ENCODE measurements around the gene ATRN. TPM values are rescaled to one million over a fixed set of nuclear protein-coding genes. Genes with fewer than 3 reads are reported as not detected.

The ATRN gene
- total RNA-seq, 1 donor from 2014 or later = 50.2 TPM

DNA sequence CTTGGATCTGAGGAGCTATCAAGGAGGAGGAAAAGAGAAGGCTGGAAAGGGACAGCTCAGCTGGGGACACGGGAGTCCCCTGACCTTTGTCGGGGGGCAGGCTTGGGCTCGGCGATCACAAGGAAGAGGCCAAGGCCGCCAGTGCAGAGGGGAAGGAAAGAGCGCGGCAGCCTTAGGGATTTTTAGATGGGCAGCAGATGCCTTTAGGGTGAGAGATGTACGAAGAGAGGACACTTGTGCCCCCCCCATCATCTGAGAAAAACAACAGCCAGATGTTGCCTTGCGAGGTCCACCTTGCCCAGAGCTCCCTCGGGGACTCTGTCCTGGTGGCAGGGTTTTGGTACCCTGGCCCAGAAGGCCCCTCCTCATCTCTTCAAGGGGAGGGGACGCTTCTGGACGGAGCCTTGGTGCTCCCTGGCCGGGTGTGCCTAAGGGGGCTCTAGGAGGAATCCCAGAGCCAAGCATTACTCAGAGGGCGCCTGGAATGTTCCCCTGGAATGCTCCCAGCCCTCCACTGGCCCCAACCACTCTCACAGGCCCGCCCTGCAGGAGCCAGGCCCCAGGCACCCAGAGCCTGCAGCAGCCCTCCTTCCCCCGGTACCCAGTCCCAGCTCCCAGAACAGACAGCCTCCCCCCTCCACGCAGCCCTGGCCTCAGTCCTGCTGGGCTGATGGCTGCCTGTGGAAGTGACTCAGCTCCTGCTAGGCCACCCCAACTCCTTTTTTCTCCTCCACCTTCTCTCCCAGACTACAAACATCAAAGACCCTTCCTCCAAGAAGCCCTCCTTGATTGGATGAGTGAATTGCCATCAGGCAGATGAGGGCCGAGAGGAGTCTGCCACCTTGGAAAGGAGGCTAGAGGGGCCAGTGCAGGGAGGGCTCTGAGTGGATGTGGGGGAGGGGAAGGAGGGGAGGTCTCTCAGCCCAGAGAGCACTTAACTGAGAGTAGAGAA lies 209.2 kb downstream of the ATRN start:
- no peak for DNase-seq (ENCODE audit: extremely low spot score, unreplicated experiment)
- Mint-ChIP-seq H3K4me1 (ENCODE audit: unreplicated experiment) (peaks cover 52% of the 10 kb centered on the region), H3K27ac (ENCODE audit: unreplicated experiment) (peak overlapping the region; percentile 94), H3K27me3 (ENCODE audit: unreplicated experiment) (peaks cover 6% of the 10 kb centered on the region), H3K9me3 (ENCODE audit: unreplicated experiment) (no peaks in the 10 kb centered on the region), H3K36me3 (ENCODE audit: unreplicated experiment) (no peaks in the 10 kb centered on the region), H3K4me3 (ENCODE audit: unreplicated experiment) (peak overlapping the region; percentile 59)
- TF ChIP-seq, protein P1, sequence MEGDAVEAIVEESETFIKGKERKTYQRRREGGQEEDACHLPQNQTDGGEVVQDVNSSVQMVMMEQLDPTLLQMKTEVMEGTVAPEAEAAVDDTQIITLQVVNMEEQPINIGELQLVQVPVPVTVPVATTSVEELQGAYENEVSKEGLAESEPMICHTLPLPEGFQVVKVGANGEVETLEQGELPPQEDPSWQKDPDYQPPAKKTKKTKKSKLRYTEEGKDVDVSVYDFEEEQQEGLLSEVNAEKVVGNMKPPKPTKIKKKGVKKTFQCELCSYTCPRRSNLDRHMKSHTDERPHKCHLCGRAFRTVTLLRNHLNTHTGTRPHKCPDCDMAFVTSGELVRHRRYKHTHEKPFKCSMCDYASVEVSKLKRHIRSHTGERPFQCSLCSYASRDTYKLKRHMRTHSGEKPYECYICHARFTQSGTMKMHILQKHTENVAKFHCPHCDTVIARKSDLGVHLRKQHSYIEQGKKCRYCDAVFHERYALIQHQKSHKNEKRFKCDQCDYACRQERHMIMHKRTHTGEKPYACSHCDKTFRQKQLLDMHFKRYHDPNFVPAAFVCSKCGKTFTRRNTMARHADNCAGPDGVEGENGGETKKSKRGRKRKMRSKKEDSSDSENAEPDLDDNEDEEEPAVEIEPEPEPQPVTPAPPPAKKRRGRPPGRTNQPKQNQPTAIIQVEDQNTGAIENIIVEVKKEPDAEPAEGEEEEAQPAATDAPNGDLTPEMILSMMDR (IDR thresholded peaks at IDR 0.05) = no peak

DNA sequence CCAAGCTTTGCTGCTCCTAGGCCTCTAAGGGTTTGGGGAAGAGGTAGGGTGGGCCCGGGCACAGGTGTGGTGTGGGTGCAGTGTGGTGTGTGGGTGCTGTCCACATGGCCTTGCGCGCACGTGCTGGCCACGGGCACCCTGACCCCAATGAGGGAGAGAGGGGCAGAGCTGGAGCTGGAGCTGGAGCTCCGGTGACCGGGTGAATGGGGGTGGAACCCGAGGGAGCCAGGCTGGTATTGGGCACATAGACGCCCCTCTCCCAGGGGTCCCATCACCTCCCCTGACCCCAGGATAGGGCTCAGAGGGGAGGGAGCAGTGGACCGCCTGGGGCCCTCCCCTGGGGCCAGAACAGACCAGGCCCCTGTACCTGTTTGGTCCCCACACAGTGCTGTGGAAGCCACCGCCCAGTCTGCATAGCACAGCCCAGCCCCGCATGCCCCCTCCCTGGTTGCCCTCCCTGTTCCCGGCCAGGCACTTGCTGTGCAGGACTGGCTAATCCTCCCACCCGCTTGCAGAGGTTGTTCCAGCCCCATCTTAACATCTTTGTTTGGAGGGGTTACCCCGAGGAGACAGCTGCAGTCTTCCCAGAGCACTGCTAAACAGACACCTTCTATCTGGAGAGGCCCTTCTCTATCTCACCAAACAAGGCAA lies 210.0 kb downstream of the ATRN start:
- Mint-ChIP-seq H3K36me3 (ENCODE audit: unreplicated experiment) (no peaks in the 10 kb centered on the region), H3K27me3 (ENCODE audit: unreplicated experiment) (no peaks in the 10 kb centered on the region), H3K9me3 (ENCODE audit: unreplicated experiment) (no peaks in the 10 kb centered on the region), H3K4me1 (ENCODE audit: unreplicated experiment) (peaks cover 52% of the 10 kb centered on the region), H3K27ac (ENCODE audit: unreplicated experiment) (peak overlapping the region; percentile 94), H3K4me3 (ENCODE audit: unreplicated experiment) (peak overlapping the region; percentile 72)
- TF ChIP-seq, protein P1 (IDR thresholded peaks at IDR 0.05) = no peak
- DNase-seq (ENCODE audit: extremely low spot score, unreplicated experiment) = no peak

DNA sequence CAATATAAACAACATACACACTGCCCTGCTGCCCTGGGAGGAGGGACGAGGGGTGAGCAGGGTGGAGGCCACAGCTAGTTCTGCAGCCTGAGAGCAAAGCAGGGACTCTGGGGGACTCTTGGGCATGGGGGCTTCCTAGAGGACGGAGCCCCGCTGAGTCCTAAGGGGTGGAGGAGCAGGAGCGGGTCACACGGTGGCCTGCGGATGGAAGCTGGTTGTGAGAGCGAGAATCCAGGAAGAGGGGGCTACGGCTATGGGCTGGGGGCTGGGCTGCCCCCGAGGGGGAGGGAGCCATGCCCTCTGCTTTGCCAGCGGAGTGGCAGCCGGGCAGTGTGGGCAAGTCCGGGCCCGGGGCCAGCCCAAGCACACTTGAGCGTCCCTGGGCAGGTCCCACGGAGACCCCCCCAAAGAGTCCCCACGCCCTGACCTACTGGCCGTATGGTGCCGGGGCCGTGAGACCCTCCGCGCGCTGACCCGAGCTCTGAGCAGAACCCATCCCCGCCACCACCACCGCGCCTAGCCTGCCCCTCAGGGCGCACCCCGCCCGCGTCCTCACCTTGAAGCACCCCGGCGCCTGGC lies 210.6 kb downstream of the ATRN start:
- DNase-seq (ENCODE audit: extremely low spot score, unreplicated experiment) = no peak
- TF ChIP-seq, protein P1 (IDR thresholded peaks at IDR 0.05) = no peak
- H3K4me1 Mint-ChIP-seq (ENCODE audit: unreplicated experiment) = peaks cover 51% of the 10 kb centered on the region
- H3K4me3 Mint-ChIP-seq (ENCODE audit: unreplicated experiment) = peak overlapping the region; percentile 72
- H3K27ac Mint-ChIP-seq (ENCODE audit: unreplicated experiment) = peak overlapping the region; percentile 81
- no peaks in the 10 kb centered on the region for H3K36me3 Mint-ChIP-seq (ENCODE audit: unreplicated experiment)
- H3K9me3 Mint-ChIP-seq (ENCODE audit: unreplicated experiment) = no peaks in the 10 kb centered on the region
- H3K27me3 Mint-ChIP-seq (ENCODE audit: unreplicated experiment) = no peaks in the 10 kb centered on the region

DNA sequence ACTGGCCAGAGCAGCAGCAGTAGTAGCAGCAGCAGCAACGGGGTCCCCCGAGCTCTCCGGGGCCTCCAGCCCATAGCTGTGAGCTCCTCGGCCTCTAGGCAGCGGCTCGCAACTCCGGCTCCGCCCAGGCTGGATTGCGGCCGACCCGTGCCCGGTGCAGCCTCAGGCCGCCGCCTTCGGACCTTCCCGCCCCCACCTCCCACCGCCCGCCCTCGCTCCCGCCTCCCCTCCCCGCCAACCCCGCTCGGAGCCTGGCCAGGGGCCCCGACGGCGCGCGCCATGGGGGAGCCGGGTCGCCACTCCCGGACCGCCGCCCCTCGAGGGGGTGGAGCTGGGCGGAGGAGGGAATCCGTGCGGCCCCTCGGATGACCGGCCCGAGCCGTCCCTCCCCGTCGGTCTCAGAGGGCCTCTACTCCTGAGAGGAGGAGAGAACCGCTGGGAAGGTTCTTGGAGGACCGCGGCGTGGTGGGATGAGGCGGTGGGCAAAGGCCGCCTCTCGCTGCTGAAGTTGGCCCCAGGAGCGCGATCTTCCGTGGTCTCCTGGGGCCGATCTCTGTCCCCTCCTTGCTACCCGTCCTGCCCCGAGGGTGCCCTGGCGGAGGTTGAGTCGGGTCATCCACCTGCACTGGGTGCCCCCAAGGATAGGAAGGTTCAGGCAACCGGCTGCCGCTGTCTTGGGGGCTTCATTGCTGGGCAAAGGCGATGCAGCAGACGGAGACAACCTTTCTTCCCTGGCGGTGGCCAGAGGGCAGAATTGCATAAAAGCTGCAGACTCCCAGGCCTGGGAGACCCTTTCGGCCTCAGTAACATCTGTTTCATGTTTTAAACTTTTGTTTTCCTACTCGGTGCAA lies 211.3 kb downstream of the ATRN start, which contains the start of gene ADAM33:
Gene ADAM33, minus strand, starts transcription at position 80 of the 851 bp plus-strand sequence. Its CDS starts 6 bp downstream, at position 74.
- H3K4me3 Mint-ChIP-seq (ENCODE audit: unreplicated experiment) = peak within 1 kb of the TSS; percentile 72
- H3K27ac Mint-ChIP-seq (ENCODE audit: unreplicated experiment) = peak within 1 kb of the TSS; percentile 81
- peaks cover 47% of the 10 kb centered on the region for H3K4me1 Mint-ChIP-seq (ENCODE audit: unreplicated experiment)
- no peaks in the 10 kb centered on the region for H3K36me3 Mint-ChIP-seq (ENCODE audit: unreplicated experiment)
- no peaks in the 10 kb centered on the region for H3K9me3 Mint-ChIP-seq (ENCODE audit: unreplicated experiment)
- TF ChIP-seq, protein P1 (IDR thresholded peaks at IDR 0.05) = no peak
- H3K27me3 Mint-ChIP-seq (ENCODE audit: unreplicated experiment) = no peaks in the 10 kb centered on the region
- no peak for DNase-seq (ENCODE audit: extremely low spot score, unreplicated experiment)

Data from osteocyte (in vitro differentiated cells).